Esophagus muscularis mucosa (tissue), 4 donors: ENCODE measurements around the gene EPB41L5. TPM values are rescaled to one million over a fixed set of nuclear protein-coding genes. Genes with fewer than 3 reads are reported as not detected.
A peak's percentile ranks its signal among the peaks of the same experiment; 100 is the strongest.

Experiments
- DNase-seq: peaks from one replicate; pipeline ENCODE4 v3.0.0-alpha.2; 2017; ENCODE audit errors: extremely low spot score
- H3K27ac ChIP-seq, 4 donors: fragments of 200-600 bp; sonication (generic); replicated peaks in 1 of 4; 1 replicate in 3 of 4; 2 replicates in 1 of 4; pipeline ENCODE4 v1.5.1; 2016 to 2019; ENCODE audit warnings: mild to moderate bottlenecking in 1 of 4
- H3K27me3 ChIP-seq, 4 donors: fragments of 200-600 bp; sonication (generic); one replicate each; pipeline versions ENCODE4 v1.5.1 to v1.6.0; 2016 to 2019
- H3K36me3 ChIP-seq, 4 donors: fragments of 200-600 bp; sonication (generic); one replicate each; pipeline ENCODE4 v1.5.1; 2016 to 2019
- H3K4me1 ChIP-seq, 4 donors: fragments of 200-600 bp; sonication (generic); one replicate each; pipeline ENCODE4 v1.5.1; 2016 to 2019
- H3K4me3 ChIP-seq, 4 donors: fragments of 200-600 bp; sonication (generic); 1 replicate in 2 of 4; 2 replicates in 2 of 4; pipeline ENCODE4 v1.5.1; 2016 to 2019; ENCODE audit warnings: mild to moderate bottlenecking in 4 of 4, moderate library complexity in 1 of 4
- H3K9me3 ChIP-seq, 4 donors: fragments of 200-600 bp; sonication (generic); 1 replicate in 3 of 4; 2 replicates in 1 of 4; pipeline ENCODE4 v1.5.1; 2016 to 2019
- EP300 ChIP-seq: sonication (generic); formaldehyde crosslinking; IDR thresholded peaks from one replicate; pipeline ENCODE4 v1.6.1; 2017; ENCODE audit warnings: antibody characterized with exemption
- POLR2A ChIP-seq: fragments of 450-650 bp; IDR thresholded peaks from one replicate; pipeline ENCODE4 v1.6.1; 2017; ENCODE audit warnings: antibody characterized with exemption, moderate library complexity, mild to moderate bottlenecking, low read depth
- POLR2AphosphoS5 ChIP-seq, 2 donors: sonication (generic); formaldehyde crosslinking; IDR thresholded peaks; one replicate each; pipeline ENCODE4 v1.6.1; 2017; ENCODE audit warnings: antibody characterized with exemption in 2 of 2
- WGBS: methylation state at CpG from one replicate; pipeline ENCODE4 v1.1.5; 2018; 5-methylcytosine and 5-hydroxymethylcytosine counted together
- intact Hi-C: fragments of 100-400 bp; cut with DNase I; formaldehyde crosslinking; loops from one replicate; pipeline ENCODE4 v1.15.1; 2023
- total RNA-seq, 4 donors: library from RNA; depleted of rRNA; stranded (reverse); fragments of >200 nt; gene quantifications; one replicate each; pipeline versions ENCODE4 v1.1.0 to v1.2.1, GENCODE V29; 2016
- TF ChIP-seq, protein P1 (sequence below), 3 experiments: fragments of 200-600 bp in 2 of 3; fragments of 450-650 bp in 1 of 3; sonication (generic) in 2 of 3; IDR thresholded peaks; one replicate each; pipeline ENCODE4 v1.5.1; 2017 to 2019; ENCODE audit warnings: antibody characterized with exemption in 3 of 3, mild to moderate bottlenecking in 2 of 3, moderate library complexity in 1 of 3

EPB41L5 gene
- total RNA-seq, 4 donors from 2014 or later, result 16.0 to 30.3 (median 21.6) TPM

DNA sequence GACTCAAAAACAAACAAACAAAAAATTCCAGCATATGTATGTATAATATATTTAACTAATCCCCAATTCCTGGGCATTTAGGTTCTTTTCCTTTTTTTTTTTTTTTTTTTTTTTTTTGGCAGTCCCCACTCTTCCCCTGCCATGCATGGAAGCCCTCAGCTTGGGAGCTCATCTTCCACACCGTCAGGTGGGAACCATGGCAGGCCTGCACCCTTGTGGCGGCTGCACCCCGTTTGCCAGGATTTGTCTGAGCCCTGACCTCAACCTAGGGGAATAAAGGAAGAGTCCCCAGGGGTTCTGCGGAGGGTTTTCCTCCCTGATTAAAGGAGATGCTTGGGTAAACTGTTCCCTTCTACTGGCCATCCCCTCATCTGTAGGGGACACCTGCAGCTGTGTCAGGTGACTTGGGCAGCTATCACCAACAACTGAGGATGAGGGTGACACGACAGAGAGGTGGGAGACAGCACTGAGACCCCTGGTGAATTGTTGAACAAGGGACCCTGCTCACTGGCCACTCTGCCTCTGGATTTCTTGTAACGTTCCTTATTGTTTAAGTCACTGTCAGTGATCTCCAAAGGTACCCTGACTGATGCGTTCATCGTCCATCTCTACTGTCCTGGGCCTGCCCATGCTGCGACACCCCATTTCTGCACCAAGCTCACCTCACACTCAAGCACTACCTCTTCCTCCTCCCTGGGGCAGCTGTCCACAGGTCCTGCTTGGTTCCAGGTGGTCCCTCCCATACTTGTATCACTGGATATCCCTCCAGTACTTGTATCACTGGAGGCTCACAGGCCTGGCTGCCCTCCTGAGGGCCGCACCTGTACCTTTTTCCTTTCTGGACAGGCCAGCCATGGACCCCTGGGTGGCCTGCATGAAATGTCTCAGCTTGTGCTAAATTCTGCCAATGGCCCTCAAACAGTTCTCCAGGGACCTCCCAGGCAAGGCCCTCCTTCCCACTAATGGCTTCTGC lies 195.8 kb downstream of the EPB41L5 start:
- no peak for DNase-seq
- WGBS, result 97% methylated on average over 10 of the region's 10 CpGs
- no peaks in the 10 kb centered on the region for H3K27me3 ChIP-seq
- H3K4me1 ChIP-seq, result peaks cover 0 to 8% (median under 1%) of the 10 kb centered on the region in 4 donors
- no peak overlapping the region for H3K4me3 ChIP-seq
- TF ChIP-seq, protein P1, sequence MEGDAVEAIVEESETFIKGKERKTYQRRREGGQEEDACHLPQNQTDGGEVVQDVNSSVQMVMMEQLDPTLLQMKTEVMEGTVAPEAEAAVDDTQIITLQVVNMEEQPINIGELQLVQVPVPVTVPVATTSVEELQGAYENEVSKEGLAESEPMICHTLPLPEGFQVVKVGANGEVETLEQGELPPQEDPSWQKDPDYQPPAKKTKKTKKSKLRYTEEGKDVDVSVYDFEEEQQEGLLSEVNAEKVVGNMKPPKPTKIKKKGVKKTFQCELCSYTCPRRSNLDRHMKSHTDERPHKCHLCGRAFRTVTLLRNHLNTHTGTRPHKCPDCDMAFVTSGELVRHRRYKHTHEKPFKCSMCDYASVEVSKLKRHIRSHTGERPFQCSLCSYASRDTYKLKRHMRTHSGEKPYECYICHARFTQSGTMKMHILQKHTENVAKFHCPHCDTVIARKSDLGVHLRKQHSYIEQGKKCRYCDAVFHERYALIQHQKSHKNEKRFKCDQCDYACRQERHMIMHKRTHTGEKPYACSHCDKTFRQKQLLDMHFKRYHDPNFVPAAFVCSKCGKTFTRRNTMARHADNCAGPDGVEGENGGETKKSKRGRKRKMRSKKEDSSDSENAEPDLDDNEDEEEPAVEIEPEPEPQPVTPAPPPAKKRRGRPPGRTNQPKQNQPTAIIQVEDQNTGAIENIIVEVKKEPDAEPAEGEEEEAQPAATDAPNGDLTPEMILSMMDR (IDR thresholded peaks at IDR 0.05), result no peak
- no peak for TF ChIP-seq EP300
- TF ChIP-seq POLR2AphosphoS5 (IDR thresholded peaks at IDR 0.05), result no peak
- TF ChIP-seq POLR2A, result no peak
- H3K27ac ChIP-seq, result no peak overlapping the region
- no peaks in the 10 kb centered on the region for H3K36me3 ChIP-seq
- no peaks in the 10 kb centered on the region for H3K9me3 ChIP-seq
- intact Hi-C loops, result no loop called here

DNA sequence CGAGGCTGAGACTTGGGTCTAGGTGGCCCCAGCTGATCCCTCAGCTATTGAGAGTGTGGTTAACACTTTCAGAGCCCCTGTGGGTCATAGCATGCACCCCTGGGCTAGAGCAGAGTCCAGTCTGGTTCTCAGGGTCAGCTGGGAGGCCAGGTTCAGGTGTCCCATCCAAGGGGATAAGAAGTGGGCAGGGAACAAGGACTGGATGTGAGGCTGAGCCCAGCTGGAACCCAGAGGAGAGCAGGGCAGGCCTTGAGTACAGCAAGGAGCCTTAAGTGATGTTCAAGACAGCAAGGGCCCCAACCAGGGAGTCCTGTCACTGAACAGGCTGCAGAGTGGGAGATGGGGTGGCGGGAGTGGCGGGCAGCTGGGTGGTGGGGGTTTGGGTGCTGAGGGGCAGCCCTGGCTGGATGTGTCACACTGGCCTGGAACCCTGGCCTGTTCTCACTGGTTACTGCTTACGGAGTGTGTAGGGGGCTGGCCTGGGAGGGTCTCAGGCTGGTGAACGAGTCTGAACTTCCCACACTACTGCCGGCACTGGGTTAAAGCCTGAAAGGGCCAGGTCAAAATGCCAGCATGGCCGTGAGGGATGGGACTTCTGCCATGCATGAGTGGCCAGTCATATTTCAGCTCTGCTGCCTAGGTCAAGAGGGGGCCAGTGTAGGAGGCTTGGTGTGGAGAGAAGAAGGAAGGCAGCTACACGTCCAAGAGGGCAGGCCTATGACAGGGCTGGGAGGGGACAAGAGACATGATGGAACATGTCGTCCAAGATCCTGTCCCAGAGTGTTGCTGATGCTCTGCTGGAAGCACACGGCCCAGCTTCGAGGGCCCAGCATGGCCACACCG lies 196.8 kb downstream of the EPB41L5 start:
- WGBS, result 74% methylated on average over 12 of the region's 12 CpGs
- H3K4me3 ChIP-seq, result no peak overlapping the region
- DNase-seq, result no peak
- intact Hi-C loops, result no loop called here
- TF ChIP-seq EP300, result no peak
- TF ChIP-seq, protein P1 (IDR thresholded peaks at IDR 0.05), result no peak
- TF ChIP-seq POLR2AphosphoS5 (IDR thresholded peaks at IDR 0.05), result no peak
- TF ChIP-seq POLR2A, result no peak
- H3K27ac ChIP-seq, result no peak overlapping the region
- H3K27me3 ChIP-seq, result no peaks in the 10 kb centered on the region
- H3K4me1 ChIP-seq, result peaks cover 0 to 4% (median 0%) of the 10 kb centered on the region in 4 donors
- H3K36me3 ChIP-seq, result no peaks in the 10 kb centered on the region
- no peaks in the 10 kb centered on the region for H3K9me3 ChIP-seq

DNA sequence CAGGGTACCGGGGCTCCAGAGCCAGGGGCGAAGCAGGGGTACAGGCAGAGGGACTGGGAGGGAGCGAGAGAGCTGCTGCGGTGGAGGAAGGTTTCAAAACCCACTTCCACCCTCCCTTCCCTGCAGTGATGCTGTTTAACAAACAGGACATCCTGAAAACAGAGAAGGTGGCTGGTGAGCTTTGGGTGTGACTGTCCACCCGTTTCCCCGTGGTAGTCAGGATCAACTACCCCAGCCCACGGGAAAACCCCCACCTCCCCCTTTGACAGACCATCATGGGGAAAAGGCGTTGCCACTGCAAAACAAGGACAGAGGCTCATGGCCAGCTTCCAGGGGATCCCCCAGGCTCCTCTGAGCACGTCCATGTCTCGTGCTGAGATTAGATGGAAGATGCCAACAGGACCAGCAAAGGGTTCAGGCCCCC lies 197.4 kb downstream of the EPB41L5 start:
- Histone ChIP-seq H3K27me3 (no peaks in the 10 kb centered on the region), H3K9me3 (no peaks in the 10 kb centered on the region), H3K36me3 (no peaks in the 10 kb centered on the region), H3K4me1 (peaks cover 0 to 4% (median 0%) of the 10 kb centered on the region in 4 donors), H3K27ac (no peak overlapping the region), H3K4me3 (no peak overlapping the region)
- no peak for DNase-seq
- no peak for TF ChIP-seq POLR2AphosphoS5 (IDR thresholded peaks at IDR 0.05)
- no peak for TF ChIP-seq EP300
- no peak for TF ChIP-seq POLR2A
- TF ChIP-seq, protein P1 (IDR thresholded peaks at IDR 0.05), result no peak
- WGBS, result 47% methylated on average over 10 of the region's 10 CpGs
- intact Hi-C loops, result no loop called here

DNA sequence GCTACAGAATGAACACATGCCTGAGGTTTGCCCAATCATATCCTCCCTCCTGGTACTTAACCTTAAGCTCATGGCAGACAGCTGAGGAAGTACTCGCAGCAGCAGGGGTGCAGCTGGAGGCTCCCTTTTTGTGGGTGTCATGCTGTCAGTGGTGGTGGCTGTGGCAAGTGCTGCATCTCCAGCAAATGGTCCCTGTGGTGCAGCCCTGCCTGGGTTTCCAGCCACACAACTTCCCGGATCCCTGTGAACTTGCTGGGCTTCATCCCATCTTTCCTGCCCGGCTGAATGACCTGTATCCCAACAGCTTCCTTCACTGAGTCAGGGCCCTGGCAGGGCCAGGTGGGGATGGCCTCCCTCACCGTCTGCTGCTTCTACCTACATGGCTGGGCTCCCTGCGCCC lies 205.3 kb downstream of the EPB41L5 start:
- Histone ChIP-seq H3K27ac (no peak overlapping the region), H3K4me3 (no peak overlapping the region), H3K9me3 (peaks cover 0 to 6% (median 0%) of the 10 kb centered on the region in 4 donors), H3K36me3 (peaks cover 0 to 32% (median 2%) of the 10 kb centered on the region in 4 donors), H3K4me1 (peaks cover 17 to 36% (median 28%) of the 10 kb centered on the region in 4 donors), H3K27me3 (no peaks in the 10 kb centered on the region)
- no peak for TF ChIP-seq POLR2A
- WGBS, result 100% methylated on average over 5 of the region's 5 CpGs
- peak; percentile 86 for DNase-seq
- intact Hi-C loops, result no loop called here

DNA sequence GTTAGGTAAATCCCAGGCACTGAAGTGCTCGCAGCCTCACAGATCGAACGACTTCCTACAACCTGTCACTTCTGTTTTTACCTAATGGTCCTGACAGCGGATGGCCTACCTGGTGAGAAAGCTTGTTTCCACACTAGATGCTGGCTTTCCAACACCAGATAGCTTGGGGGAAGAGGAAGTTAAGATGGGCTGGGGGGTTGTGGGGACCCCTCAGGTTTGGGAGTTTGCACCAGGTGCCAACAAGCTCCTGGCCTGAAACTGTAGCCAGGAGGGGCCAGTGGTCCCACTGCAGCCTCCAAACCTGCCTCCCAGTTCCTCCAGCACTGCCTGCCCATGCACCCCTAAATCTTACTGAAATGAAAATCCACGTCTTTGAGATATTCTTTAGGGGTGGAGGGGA lies 206.4 kb downstream of the EPB41L5 start:
- H3K36me3 ChIP-seq, result peaks cover 0 to 32% (median 2%) of the 10 kb centered on the region in 4 donors
- intact Hi-C loops, result no loop called here

More for the DNA sequence above, 206.4 kb downstream of the EPB41L5 start:
- no peak overlapping the region for H3K4me3 ChIP-seq
- peaks cover 0 to 6% (median 0%) of the 10 kb centered on the region in 4 donors for H3K9me3 ChIP-seq
- peaks cover 23 to 45% (median 36%) of the 10 kb centered on the region in 4 donors for H3K4me1 ChIP-seq
- H3K27ac ChIP-seq, result no peak overlapping the region
- 96% methylated on average over 3 of the region's 5 CpGs for WGBS
- H3K27me3 ChIP-seq, result no peaks in the 10 kb centered on the region
- TF ChIP-seq POLR2A (no peak), POLR2AphosphoS5 (IDR thresholded peaks at IDR 0.05) (no peak), EP300 (no peak)
- TF ChIP-seq, protein P1 (IDR thresholded peaks at IDR 0.05), result no peak
- DNase-seq, result no peak
